DMS53 treated with DMSO at 0.1 percent for 48 hours (cell line): ENCODE measurements around the gene MSI1.
A peak's percentile ranks its signal among the peaks of the same experiment; 100 is the strongest.

Source experiments
- DNase-seq: peaks from one replicate; lab custom pipeline; 2025; ENCODE audit not compliant: unreplicated experiment; lab: John Stamatoyannopoulos, UW

The MSI1 gene

GRCh38 chr12:120324841-120325417, 44.0 kb downstream of the MSI1 start:
- DNase-seq: no peak

- no peak for DNase-seq
These were observed 45.2 kb downstream of the MSI1 start for GRCh38 chr12:120323772-120324171.

- DNase-seq: peak; percentile 78
These were observed 47.4 kb downstream of the MSI1 start for GRCh38 chr12:120321382-120322202.

DNA sequence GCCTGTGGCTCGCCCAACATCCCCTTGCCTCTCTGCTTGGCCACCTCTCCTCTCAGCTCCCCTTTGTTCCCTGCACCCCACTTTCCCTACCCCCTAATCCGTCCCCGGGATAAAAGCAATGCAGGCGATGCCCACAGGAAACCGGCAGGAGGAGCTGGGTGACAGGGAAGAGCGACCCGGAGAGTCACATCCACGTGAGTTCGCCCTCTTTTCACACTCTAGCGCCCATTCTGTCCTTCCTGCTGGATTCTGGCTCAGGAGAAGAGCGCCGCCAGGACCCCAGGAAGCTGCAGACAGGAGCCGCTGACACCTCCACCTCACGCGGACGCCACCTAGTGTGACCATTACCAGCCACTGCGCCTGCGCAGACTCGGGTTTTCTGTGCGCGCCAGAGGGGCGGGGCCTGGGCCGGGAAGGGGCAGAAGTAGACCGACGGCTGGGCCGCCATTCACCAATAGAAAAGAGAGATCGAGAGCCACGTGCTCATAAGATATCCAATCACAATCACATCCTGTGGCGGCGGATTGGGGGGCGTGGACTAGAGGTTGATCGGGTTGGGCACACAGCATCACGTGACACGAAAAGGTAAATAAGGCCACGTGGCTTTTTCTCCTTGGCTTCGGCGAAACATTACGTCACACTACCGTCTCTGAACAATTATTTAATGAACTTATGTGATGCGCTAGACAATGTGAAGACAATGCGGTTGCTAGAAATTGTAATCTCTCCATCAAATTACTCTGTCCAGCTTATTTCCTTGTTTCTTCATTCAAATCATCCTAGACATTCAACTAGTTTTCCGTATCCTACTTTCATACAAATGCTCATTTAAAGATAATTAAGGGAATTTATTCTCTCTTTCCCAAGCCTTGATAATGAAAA, 51.5 kb downstream of the MSI1 start:
- peak; percentile 100 for DNase-seq

DNA sequence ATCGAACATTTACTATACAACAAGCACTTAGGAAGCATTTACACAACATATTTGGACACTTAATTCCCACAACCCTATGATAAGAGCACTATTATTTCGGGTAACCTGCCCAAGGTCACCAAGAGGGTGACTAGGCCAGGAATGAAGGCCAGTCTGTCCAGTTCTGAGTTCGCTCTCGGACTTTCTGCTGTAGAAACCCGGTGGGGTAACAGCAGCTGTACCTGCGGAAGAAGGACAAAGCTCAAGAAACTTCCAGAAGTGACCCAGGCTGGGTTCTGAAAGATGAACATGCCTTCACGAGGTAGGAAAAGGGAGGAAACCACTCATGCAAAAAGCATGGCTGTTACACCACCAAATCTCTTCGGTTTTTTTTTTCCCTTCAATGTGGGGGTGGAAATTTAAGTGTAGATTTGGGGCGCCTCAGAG, 52.2 kb downstream of the MSI1 start:
- DNase-seq: peak; percentile 19

DNA sequence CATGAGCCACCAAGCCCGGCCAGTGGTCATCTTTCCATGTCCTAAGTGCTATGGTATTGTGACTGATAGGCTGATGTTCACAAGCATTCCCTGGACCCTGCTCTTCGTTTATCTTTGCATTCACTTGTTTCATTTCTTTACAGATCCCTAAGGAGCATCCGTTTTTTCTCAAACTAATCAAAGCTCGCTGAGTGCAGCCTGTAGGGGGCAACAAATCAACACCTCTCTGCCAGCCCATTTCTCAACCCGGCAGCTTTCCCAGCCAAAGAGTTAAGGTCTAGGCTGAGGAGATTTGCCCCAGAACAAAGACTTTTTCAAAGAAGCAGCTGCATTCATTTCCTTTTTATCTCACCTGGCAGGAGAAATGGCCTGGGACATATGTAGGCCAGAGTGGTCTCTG, 54.7 kb downstream of the MSI1 start:
- no peak for DNase-seq

GRCh38 chr12:120301962-120302815, 66.8 kb downstream of the MSI1 start, which contains the start of gene SIRT4:
SIRT4 (plus strand) TSS chr12:120302321; CDS start chr12:120303562, 1,241 bp downstream.
- DNase-seq: peak; percentile 97

DNA sequence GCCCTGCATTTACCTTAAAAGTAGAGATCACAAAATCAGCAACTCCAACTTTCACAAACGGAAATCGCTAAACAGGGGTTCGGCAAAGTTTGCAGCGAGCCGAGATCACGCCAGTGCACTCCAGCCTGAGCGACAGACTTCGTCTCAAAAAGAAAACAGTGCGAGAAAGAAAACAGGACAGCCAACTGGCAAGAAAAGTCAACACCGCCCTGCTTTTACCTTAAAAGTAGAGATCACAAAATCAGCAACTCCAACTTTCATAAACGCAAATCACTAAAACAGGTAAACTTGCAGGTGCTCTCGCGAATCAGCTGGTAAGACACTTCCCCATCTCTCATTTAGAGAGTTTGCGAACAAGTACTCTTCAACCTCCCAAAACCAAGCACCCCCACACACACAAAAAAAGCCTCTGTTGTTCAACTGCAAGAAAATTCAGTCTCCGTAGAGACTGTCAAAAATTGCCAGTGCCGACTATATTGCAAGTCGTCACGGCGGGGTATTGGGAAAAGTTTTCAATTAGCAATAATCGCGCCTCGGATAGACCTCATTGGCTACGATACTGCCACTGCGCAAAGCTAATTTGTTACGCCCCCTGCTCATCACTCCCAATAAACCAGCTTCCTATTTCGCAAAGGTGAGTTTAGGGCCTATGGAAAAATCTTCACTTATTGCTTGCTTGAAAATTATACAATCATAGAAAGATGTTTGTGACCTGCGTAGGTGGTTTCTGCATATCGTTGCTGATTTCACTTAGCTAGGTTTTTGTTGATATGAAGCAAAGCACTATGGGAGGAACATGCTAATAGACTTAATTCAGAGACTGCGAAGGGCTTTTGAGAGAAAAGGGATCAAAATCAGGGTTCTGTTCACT, 76.1 kb downstream of the MSI1 start, which contains the start of gene RNU4-1:
Gene RNU4-1 (minus strand): TSS at position 577 of the 871 bp plus-strand sequence.
- peak; percentile 97 for DNase-seq

DNA sequence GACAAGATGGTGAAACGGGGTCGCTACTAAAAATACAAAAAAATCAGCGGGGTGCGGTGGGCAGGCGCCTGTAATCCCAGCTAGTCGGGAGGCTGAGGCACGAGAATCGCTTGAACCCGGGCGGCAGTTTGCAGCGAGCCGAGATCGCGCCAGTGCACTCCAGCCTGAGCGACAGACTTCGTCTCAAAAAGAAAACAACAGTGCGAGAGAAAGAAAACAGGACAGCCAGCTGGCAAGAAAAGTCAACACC, 76.6 kb downstream of the MSI1 start:
- DNase-seq: peak; percentile 69
